ENCODE data around the gene MUC4.

DNA sequence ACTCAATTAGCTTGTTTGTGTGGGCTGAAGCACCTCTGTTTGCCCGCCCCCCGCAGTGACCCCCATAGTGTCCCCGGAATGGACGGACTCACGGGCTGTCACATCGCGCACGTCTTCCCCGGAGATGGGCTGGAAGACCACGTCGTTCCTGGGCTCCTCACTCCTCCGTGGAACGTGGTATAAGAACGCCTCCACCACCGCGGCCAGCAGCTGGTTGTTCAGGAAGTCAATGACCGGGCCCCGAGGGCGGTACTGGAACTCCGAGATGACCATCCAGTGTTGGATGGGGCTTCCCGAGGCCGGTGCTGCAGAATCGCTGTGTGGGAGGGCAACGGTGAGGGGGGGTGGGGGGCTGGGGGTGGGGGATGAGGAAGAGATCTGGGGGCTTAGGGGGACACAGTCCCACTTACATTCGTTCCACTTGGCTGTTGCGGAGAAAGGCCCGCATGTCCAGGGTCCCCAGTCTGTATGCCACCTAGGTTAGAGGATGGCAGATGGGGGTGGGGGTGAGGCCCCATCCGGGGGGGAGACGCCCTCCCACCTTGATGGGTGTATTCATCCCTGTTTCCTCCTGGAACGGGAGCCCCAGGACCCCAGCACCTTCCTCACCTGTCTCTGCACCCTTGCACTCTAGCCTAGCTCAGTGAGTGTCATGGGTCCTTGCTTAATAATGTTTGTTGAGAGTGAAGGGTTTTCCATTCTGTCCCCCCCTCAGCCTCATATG is 60.8 kb downstream of the MUC4 start:
- TF ChIP-seq, protein P1, sequence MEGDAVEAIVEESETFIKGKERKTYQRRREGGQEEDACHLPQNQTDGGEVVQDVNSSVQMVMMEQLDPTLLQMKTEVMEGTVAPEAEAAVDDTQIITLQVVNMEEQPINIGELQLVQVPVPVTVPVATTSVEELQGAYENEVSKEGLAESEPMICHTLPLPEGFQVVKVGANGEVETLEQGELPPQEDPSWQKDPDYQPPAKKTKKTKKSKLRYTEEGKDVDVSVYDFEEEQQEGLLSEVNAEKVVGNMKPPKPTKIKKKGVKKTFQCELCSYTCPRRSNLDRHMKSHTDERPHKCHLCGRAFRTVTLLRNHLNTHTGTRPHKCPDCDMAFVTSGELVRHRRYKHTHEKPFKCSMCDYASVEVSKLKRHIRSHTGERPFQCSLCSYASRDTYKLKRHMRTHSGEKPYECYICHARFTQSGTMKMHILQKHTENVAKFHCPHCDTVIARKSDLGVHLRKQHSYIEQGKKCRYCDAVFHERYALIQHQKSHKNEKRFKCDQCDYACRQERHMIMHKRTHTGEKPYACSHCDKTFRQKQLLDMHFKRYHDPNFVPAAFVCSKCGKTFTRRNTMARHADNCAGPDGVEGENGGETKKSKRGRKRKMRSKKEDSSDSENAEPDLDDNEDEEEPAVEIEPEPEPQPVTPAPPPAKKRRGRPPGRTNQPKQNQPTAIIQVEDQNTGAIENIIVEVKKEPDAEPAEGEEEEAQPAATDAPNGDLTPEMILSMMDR (IDR thresholded peaks at IDR 0.05; ENCODE audit: low read depth, low read length) = no peak
- TF ChIP-seq POLR2A (IDR thresholded peaks at IDR 0.05; ENCODE audit: extremely low read depth, insufficient read length) (no peak), MYC (IDR thresholded peaks at IDR 0.05; ENCODE audit: low read depth, low read length) (no peak)
- TF ChIP-seq, protein P2, sequence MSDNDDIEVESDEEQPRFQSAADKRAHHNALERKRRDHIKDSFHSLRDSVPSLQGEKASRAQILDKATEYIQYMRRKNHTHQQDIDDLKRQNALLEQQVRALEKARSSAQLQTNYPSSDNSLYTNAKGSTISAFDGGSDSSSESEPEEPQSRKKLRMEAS (IDR thresholded peaks at IDR 0.05; ENCODE audit: low read depth, low read length) = no peak
